Upper lobe of left lung (tissue), 4 donors: ENCODE measurements around the gene DYNC2I2.

Experiments
- EP300 ChIP-seq, 4 donors: sonication (generic); formaldehyde crosslinking; IDR thresholded peaks; one replicate each; pipeline ENCODE4 v1.5.1; 2017; ENCODE audit warnings: antibody characterized with exemption in 4 of 4, control low read depth in 2 of 4
- POLR2A ChIP-seq, 4 donors: fragments of 450-650 bp; IDR thresholded peaks; one replicate each; pipeline ENCODE4 v1.5.1; 2016 to 2017; ENCODE audit warnings: antibody characterized with exemption in 4 of 4, mild to moderate bottlenecking in 2 of 4
- TF ChIP-seq, protein P1 (sequence below), 6 experiments: fragments of 450-650 bp in 4 of 6; fragments of 200-600 bp in 2 of 6; sonication (generic) in 2 of 6; IDR thresholded peaks; one replicate each; pipeline ENCODE4 v1.5.1; 2016 to 2019; ENCODE audit warnings: antibody characterized with exemption in 6 of 6

DNA sequence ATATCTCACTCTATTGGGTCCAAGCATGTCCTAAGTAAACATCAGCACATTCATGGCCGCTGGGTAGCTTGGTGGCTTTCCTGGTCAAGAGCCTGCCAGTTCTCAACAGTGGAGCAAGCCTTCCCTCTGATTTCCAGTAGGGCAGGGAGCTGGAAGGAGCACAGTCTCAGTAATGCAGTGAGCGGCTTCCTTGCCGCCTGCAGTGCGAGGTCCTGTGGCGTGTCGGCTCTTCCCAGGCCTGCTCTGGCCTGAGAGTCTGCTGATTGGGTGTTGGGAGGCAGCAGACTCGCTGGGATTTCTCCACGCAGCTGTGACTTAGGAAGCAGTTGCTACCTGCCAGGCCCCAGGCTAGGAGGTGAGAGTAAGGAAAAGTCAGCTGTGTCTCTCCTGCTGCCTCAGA, 53.0 kb downstream of the DYNC2I2 start:
- TF ChIP-seq, protein P1, sequence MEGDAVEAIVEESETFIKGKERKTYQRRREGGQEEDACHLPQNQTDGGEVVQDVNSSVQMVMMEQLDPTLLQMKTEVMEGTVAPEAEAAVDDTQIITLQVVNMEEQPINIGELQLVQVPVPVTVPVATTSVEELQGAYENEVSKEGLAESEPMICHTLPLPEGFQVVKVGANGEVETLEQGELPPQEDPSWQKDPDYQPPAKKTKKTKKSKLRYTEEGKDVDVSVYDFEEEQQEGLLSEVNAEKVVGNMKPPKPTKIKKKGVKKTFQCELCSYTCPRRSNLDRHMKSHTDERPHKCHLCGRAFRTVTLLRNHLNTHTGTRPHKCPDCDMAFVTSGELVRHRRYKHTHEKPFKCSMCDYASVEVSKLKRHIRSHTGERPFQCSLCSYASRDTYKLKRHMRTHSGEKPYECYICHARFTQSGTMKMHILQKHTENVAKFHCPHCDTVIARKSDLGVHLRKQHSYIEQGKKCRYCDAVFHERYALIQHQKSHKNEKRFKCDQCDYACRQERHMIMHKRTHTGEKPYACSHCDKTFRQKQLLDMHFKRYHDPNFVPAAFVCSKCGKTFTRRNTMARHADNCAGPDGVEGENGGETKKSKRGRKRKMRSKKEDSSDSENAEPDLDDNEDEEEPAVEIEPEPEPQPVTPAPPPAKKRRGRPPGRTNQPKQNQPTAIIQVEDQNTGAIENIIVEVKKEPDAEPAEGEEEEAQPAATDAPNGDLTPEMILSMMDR (IDR thresholded peaks at IDR 0.05), result no peak
- TF ChIP-seq POLR2A (IDR thresholded peaks at IDR 0.05) (no peak), EP300 (IDR thresholded peaks at IDR 0.05) (no peak)
